SH-SY5Y (cell line): Measurements from ENCODE around the gene UBE2D3.

Experiments
- GATA2 ChIP-seq: IDR thresholded peaks from 2 replicates; pipeline ENCODE4 v1.6.1; 2011; ENCODE audit warnings: mild to moderate bottlenecking, low read depth, low read length
- GATA3 ChIP-seq: IDR thresholded peaks from 2 replicates; pipeline ENCODE4 v1.6.1; 2011; ENCODE audit warnings: low read depth, mild to moderate bottlenecking, low read length, moderate library complexity

DNA sequence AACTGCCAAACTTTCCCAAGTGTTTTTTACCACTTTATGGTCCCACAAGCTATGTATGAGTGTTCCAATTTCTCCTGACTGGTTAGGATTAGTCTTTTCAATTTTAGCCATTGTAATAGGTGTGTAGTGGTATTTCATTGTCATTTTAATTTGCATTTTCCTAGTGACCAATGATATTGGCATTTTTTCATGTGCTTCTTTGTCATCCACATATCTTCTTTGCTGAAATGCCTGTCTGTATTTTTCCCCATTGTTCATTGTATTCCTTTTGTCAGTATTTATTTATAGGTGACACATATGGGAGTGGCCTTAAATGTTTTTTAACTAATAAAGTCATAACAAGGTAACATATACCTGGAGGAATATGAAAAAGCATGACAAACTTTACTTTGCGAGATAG is 9.2 kb upstream of the UBE2D3 start:
- TF ChIP-seq GATA2 (no peak), GATA3 (no peak)
